ENCODE results near the gene RNF213. TPM values are rescaled to one million over a fixed set of nuclear protein-coding genes. Genes with fewer than 3 reads are reported as not detected.
"Not testable (repeated sequence)": the region's sequence is repeated elsewhere in the genome, so short reads cannot be mapped to it uniquely, and the experiment has no call there.

The RNF213 gene
- total and polyA plus RNA-seq, 2 donors (not counting 1 experiment from before 2014, with no cell fraction given) = 36.8 to 245 TPM

GRCh38 chr17:80237386-80237785 is 23.3 kb upstream of the RNF213 start:
- no peak overlapping the region for H3K4me2 ChIP-seq (ENCODE audit: extremely low read depth, insufficient read depth, low read length)
- no peaks in the 10 kb centered on the region for H3K79me2 ChIP-seq (ENCODE audit: control insufficient read depth, insufficient read depth, low read length)
- H3K36me3 ChIP-seq (ENCODE audit: control insufficient read depth, insufficient read depth, low read length) = peaks cover 2% of the 10 kb centered on the region
- H3K27ac ChIP-seq (ENCODE audit: insufficient read depth, low read length) = no peak overlapping the region
- no peak overlapping the region for H3K9ac ChIP-seq (ENCODE audit: insufficient read depth, low read length)
- TF ChIP-seq CTCF (conservative IDR thresholded peaks at IDR 0.05 in 1 of 2, IDR thresholded peaks at IDR 0.05 in 1 of 2; ENCODE audit: low read depth in 1 of 2, low read length in 2 of 2) (no peak), EZH2 (IDR thresholded peaks at IDR 0.05; ENCODE audit: low read length, missing control alignments) (no peak)
- H3K4me3 ChIP-seq (replicated peaks in 1 of 4; ENCODE audit: control extremely low read depth in 1 of 4, insufficient read depth in 1 of 4, low read depth in 3 of 4, low read length in 4 of 4) = no peak overlapping the region
- no peaks in the 10 kb centered on the region for H4K20me1 ChIP-seq (ENCODE audit: control insufficient read depth, extremely low read depth, insufficient read depth, low read length)
- H2AFZ ChIP-seq (ENCODE audit: low read length) = no peak overlapping the region
- no peaks in the 10 kb centered on the region for H3K27me3 ChIP-seq (ENCODE audit: control insufficient read depth, insufficient read depth, low read length)
- H3K4me1 ChIP-seq (ENCODE audit: control insufficient read depth, extremely low read depth, insufficient read depth, low read length) = no peaks in the 10 kb centered on the region
- DNase-seq (ENCODE audit: low read depth in 2 of 2) = no peak
- H3K9me3 ChIP-seq (ENCODE audit: control insufficient read depth, insufficient read depth, low read depth, low read length) = no peaks in the 10 kb centered on the region

- no peaks in the 10 kb centered on the region for H4K20me1 ChIP-seq (ENCODE audit: control insufficient read depth, extremely low read depth, insufficient read depth, low read length)
- no peak overlapping the region for H3K4me2 ChIP-seq (ENCODE audit: extremely low read depth, insufficient read depth, low read length)
- no peaks in the 10 kb centered on the region for H3K4me1 ChIP-seq (ENCODE audit: control insufficient read depth, extremely low read depth, insufficient read depth, low read length)
- H3K4me3 ChIP-seq (replicated peaks in 1 of 4; ENCODE audit: control extremely low read depth in 1 of 4, insufficient read depth in 1 of 4, low read depth in 3 of 4, low read length in 4 of 4) = no peak overlapping the region
- no peak for DNase-seq (ENCODE audit: low read depth in 2 of 2)
- H3K27ac ChIP-seq (ENCODE audit: insufficient read depth, low read length) = no peak overlapping the region
- TF ChIP-seq EZH2 (IDR thresholded peaks at IDR 0.05; ENCODE audit: low read length, missing control alignments) (no peak), CTCF (conservative IDR thresholded peaks at IDR 0.05 in 1 of 2, IDR thresholded peaks at IDR 0.05 in 1 of 2; ENCODE audit: low read depth in 1 of 2, low read length in 2 of 2) (no peak)
- no peak overlapping the region for H3K9ac ChIP-seq (ENCODE audit: insufficient read depth, low read length)
- H3K36me3 ChIP-seq (ENCODE audit: control insufficient read depth, insufficient read depth, low read length) = peaks cover 3% of the 10 kb centered on the region
- H3K27me3 ChIP-seq (ENCODE audit: control insufficient read depth, insufficient read depth, low read length) = no peaks in the 10 kb centered on the region
- no peak overlapping the region for H2AFZ ChIP-seq (ENCODE audit: low read length)
- H3K9me3 ChIP-seq (ENCODE audit: control insufficient read depth, insufficient read depth, low read depth, low read length) = no peaks in the 10 kb centered on the region
- H3K79me2 ChIP-seq (ENCODE audit: control insufficient read depth, insufficient read depth, low read length) = no peaks in the 10 kb centered on the region
Measured at GRCh38 chr17:80242505-80242904, 18.1 kb upstream of the RNF213 start.

- Histone ChIP-seq H3K27ac (ENCODE audit: insufficient read depth, low read length) (no peak overlapping the region), H3K4me3 (replicated peaks in 1 of 4; ENCODE audit: control extremely low read depth in 1 of 4, insufficient read depth in 1 of 4, low read depth in 3 of 4, low read length in 4 of 4) (no peak overlapping the region), H3K4me1 (ENCODE audit: control insufficient read depth, extremely low read depth, insufficient read depth, low read length) (no peaks in the 10 kb centered on the region), H4K20me1 (ENCODE audit: control insufficient read depth, extremely low read depth, insufficient read depth, low read length) (no peaks in the 10 kb centered on the region), H2AFZ (ENCODE audit: low read length) (no peak overlapping the region), H3K9me3 (ENCODE audit: control insufficient read depth, insufficient read depth, low read depth, low read length) (no peaks in the 10 kb centered on the region), H3K9ac (ENCODE audit: insufficient read depth, low read length) (no peak overlapping the region), H3K36me3 (ENCODE audit: control insufficient read depth, insufficient read depth, low read length) (peaks cover 4% of the 10 kb centered on the region), H3K4me2 (ENCODE audit: extremely low read depth, insufficient read depth, low read length) (no peak overlapping the region), H3K27me3 (ENCODE audit: control insufficient read depth, insufficient read depth, low read length) (no peaks in the 10 kb centered on the region), H3K79me2 (ENCODE audit: control insufficient read depth, insufficient read depth, low read length) (no peaks in the 10 kb centered on the region)
- TF ChIP-seq EZH2 (IDR thresholded peaks at IDR 0.05; ENCODE audit: low read length, missing control alignments) (no peak), CTCF (conservative IDR thresholded peaks at IDR 0.05 in 1 of 2, IDR thresholded peaks at IDR 0.05 in 1 of 2; ENCODE audit: low read depth in 1 of 2, low read length in 2 of 2) (no peak)
- DNase-seq (ENCODE audit: low read depth in 2 of 2) = no peak
Measured at GRCh38 chr17:80243526-80244433, 16.9 kb upstream of the RNF213 start.

- H2AFZ ChIP-seq (ENCODE audit: low read length); H3K27ac ChIP-seq (ENCODE audit: insufficient read depth, low read length); H3K36me3 ChIP-seq (ENCODE audit: control insufficient read depth, insufficient read depth, low read length); H3K9me3 ChIP-seq (ENCODE audit: control insufficient read depth, insufficient read depth, low read depth, low read length); DNase-seq (ENCODE audit: low read depth in 2 of 2); H3K9ac ChIP-seq (ENCODE audit: insufficient read depth, low read length); H3K4me1 ChIP-seq (ENCODE audit: control insufficient read depth, extremely low read depth, insufficient read depth, low read length); H3K4me2 ChIP-seq (ENCODE audit: extremely low read depth, insufficient read depth, low read length); H3K27me3 ChIP-seq (ENCODE audit: control insufficient read depth, insufficient read depth, low read length); H3K4me3 ChIP-seq (replicated peaks in 1 of 4; ENCODE audit: control extremely low read depth in 1 of 4, insufficient read depth in 1 of 4, low read depth in 3 of 4, low read length in 4 of 4); H3K79me2 ChIP-seq (ENCODE audit: control insufficient read depth, insufficient read depth, low read length); H4K20me1 ChIP-seq (ENCODE audit: control insufficient read depth, extremely low read depth, insufficient read depth, low read length): not testable (repeated sequence)
Measured at GRCh38 chr17:80244448-80244847, 16.2 kb upstream of the RNF213 start.

All from fibroblast of lung (primary cell).